Limb (tissue), 2 donors: Measurements from ENCODE around the gene MS4A15.
"Not testable (repeated sequence)": the region's sequence is repeated elsewhere in the genome, so short reads cannot be mapped to it uniquely, and the experiment has no call there.

Experiments
- DNase-seq, 2 donors: peaks; one replicate each; pipeline ENCODE4 v3.0.0-alpha.2; 2016; ENCODE audit errors: extremely low spot score in 2 of 2

MS4A15 gene

GRCh38 chr11:60756307-60757032 is at the start of gene MS4A15:
Gene MS4A15, plus strand, starts transcription at chr11:60756867. Its CDS starts 6,867 bp downstream, at chr11:60763734.
- DNase-seq = no peak

GRCh38 chr11:60706931-60707330 is 49.7 kb upstream of the MS4A15 start:
- no peak for DNase-seq

GRCh38 chr11:60710482-60710881 is 46.2 kb upstream of the MS4A15 start:
- DNase-seq = no peak

- DNase-seq = no peak
These were observed 45.4 kb upstream of the MS4A15 start for GRCh38 chr11:60711276-60711675.

- DNase-seq = not testable (repeated sequence)
These were observed 43.2 kb upstream of the MS4A15 start for GRCh38 chr11:60713423-60713822.

GRCh38 chr11:60717956-60718355 is 38.7 kb upstream of the MS4A15 start:
- DNase-seq = no peak

- DNase-seq = no peak
These were observed 37.9 kb upstream of the MS4A15 start for GRCh38 chr11:60718524-60719316.

GRCh38 chr11:60719391-60719790 is 37.3 kb upstream of the MS4A15 start:
- DNase-seq = no peak

- no peak for DNase-seq
These were observed 36.2 kb upstream of the MS4A15 start for GRCh38 chr11:60720460-60720859.

GRCh38 chr11:60724420-60724819 is 32.2 kb upstream of the MS4A15 start, which contains the start of gene MS4A18:
Gene MS4A18, plus strand, starts transcription at chr11:60724720.
- DNase-seq = no peak

- DNase-seq = no peak
These were observed 31.1 kb upstream of the MS4A15 start for GRCh38 chr11:60725592-60725991.

GRCh38 chr11:60731586-60731985 is 25.1 kb upstream of the MS4A15 start:
- no peak for DNase-seq

GRCh38 chr11:60734279-60734678 is 22.4 kb upstream of the MS4A15 start:
- DNase-seq = no peak

GRCh38 chr11:60739114-60739513 is 17.6 kb upstream of the MS4A15 start:
- no peak for DNase-seq

GRCh38 chr11:60740573-60740972 is 16.1 kb upstream of the MS4A15 start:
- no peak for DNase-seq

- no peak for DNase-seq
These were observed 15.2 kb upstream of the MS4A15 start for GRCh38 chr11:60741421-60741820.

GRCh38 chr11:60743058-60743457 is 13.6 kb upstream of the MS4A15 start:
- no peak for DNase-seq

- no peak for DNase-seq
These were observed 12.6 kb upstream of the MS4A15 start for GRCh38 chr11:60744114-60744513.

GRCh38 chr11:60747359-60747873 is 9.3 kb upstream of the MS4A15 start:
- DNase-seq = no peak

- DNase-seq = no peak
These were observed 8.4 kb upstream of the MS4A15 start for GRCh38 chr11:60748225-60748624.

GRCh38 chr11:60748821-60749220 is 7.8 kb upstream of the MS4A15 start:
- no peak for DNase-seq

GRCh38 chr11:60750911-60751310 is 5.8 kb upstream of the MS4A15 start:
- DNase-seq = no peak

GRCh38 chr11:60753309-60753708 is 3.4 kb upstream of the MS4A15 start:
- no peak for DNase-seq
